ENCODE data around the gene CNNM3. TPM values are rescaled to one million over a fixed set of nuclear protein-coding genes. Genes with fewer than 3 reads are reported as not detected.

Gene CNNM3
- total RNA-seq, 1 donor from 2014 or later, result 28.3 TPM

DNA sequence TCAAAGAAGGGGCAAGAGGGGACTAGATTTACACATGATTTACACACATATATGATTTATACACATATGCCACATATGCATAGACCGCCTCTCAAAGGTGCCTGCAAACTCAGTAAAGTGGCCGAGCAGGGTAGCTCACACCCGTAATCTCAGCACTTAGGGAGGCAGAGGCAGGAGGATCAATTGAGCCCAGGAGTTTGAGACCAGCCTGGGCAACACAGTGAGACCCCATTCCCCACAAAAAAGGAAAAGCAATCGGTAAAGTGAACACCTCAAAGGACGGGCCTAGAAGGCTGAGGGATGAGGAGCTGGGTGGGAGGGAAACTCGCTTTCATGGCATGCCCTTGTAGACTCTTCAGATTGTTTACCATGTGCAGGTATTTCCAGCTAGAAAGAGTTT lies 36.6 kb downstream of the CNNM3 start:
- H3K27ac Mint-ChIP-seq, result no peak overlapping the region
- no peak for DNase-seq (ENCODE audit: extremely low spot score, unreplicated experiment)
- H3K36me3 Mint-ChIP-seq, result peaks cover 13% of the 10 kb centered on the region
- H3K9me3 Mint-ChIP-seq, result no peaks in the 10 kb centered on the region
- peaks cover 14% of the 10 kb centered on the region for H3K4me1 Mint-ChIP-seq (ENCODE audit: unreplicated experiment)
- H3K27me3 Mint-ChIP-seq, result no peaks in the 10 kb centered on the region
- TF ChIP-seq CTCF (conservative IDR thresholded peaks at IDR 0.05), result no peak
- H3K4me3 Mint-ChIP-seq, result no peak overlapping the region

DNA sequence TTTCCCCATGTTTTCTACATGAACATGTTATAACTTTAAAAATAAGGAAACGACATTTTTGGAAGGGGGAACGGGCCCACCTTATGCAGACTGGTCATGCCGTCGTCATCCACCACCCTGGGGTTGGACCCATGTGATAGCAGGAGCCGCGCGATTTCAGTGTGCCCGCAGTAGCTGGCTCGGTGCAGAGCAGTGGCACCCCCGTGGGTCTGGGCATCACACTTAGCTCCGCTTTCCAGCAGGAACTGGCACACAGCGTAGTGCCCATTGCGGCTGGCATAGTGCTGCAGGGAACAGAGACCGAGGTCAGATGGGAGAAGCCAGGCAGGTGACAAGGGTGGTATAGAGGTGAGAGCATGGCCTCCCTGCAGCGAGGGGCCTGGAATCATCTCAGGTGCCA lies 37.3 kb downstream of the CNNM3 start:
- Mint-ChIP-seq H3K4me1 (ENCODE audit: unreplicated experiment) (peaks cover 14% of the 10 kb centered on the region), H3K9me3 (no peaks in the 10 kb centered on the region), H3K4me3 (no peak overlapping the region), H3K27ac (no peak overlapping the region), H3K36me3 (peaks cover 8% of the 10 kb centered on the region), H3K27me3 (no peaks in the 10 kb centered on the region)
- DNase-seq (ENCODE audit: extremely low spot score, unreplicated experiment), result no peak
- no peak for TF ChIP-seq CTCF (conservative IDR thresholded peaks at IDR 0.05)

DNA sequence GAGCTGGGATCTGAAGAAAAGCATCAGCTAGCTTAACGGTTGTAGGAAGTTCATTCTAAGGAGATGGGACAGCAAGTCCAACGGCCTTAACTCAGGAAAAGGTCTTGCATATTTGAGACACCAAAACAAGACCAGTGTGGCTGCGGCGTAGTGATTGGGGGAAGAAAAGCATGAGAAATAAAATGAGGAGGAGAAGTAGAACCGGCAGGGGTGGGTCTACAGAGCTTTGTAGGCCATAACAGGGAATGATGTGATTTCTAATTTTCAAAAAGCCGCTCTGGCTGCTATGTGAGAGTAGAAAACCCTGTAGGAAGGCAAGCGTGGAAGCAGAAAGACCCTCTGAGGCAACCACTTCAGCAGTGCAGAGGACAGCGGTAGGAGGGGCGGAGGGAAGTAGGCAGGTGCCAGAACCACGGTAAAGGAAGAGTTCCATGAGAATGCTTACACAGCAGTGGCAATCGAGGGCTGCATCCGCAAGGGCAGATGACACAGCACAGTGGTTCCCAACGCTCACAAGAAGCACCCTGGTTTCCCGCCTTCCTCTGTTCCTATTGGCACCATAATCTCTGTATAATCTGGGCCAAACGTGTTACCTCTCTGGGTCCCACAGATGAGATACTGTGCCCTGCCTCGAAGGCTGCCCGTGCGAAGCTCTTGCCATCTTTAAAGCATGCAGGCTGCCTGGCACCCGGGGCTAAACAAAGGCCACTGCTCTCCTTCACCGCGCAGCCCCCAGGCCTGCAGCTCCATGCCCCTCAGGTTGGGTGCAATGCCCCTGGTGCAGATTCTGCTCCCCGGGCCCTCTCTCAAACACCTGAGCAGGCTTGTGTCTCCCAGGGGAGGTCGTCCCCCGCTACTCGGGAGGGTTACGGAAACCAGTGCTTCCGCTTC lies 41.0 kb downstream of the CNNM3 start:
- no peak for DNase-seq (ENCODE audit: extremely low spot score, unreplicated experiment)
- TF ChIP-seq CTCF (conservative IDR thresholded peaks at IDR 0.05), result no peak
- H3K4me1 Mint-ChIP-seq (ENCODE audit: unreplicated experiment), result peaks cover 28% of the 10 kb centered on the region
- no peaks in the 10 kb centered on the region for H3K9me3 Mint-ChIP-seq
- H3K36me3 Mint-ChIP-seq, result peaks cover 12% of the 10 kb centered on the region
- H3K4me3 Mint-ChIP-seq, result peak overlapping the region; percentile 91
- H3K27ac Mint-ChIP-seq, result peak overlapping the region; percentile 37
- no peaks in the 10 kb centered on the region for H3K27me3 Mint-ChIP-seq

DNA sequence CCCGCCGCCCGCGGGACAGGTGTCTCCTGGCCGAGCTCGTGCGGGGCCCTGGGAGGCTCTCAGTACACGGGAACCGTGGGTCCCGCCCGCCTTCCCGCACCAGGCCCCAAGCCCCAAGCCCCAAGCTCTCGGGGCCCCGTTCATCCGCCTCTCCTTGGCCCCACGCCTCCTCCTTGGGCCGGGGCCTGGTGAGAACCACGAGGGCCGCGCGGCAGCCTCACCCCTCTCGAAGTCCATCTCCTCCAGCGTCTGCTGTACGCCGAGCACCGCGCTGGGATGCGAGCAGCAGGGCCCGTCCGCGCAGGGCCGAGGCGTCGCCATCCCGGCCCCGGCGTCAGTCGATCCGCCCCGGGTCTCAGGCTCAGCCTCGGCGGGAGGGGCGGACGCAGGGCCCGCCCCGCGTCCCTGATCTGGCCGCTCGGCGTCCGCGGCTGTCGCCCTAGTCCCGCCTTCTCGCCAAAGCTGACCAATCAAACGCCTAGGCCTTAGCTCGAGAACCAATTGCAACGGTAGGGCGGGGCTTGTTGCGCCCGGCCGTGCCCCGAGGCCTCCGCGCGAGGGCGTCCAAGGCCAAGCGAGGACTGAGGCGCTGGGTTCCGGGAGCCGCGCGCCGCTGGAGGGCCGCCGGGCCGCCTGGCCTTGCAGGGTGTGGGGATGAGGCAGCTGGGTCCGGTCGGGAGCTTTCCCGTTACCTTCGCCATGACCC lies 41.8 kb downstream of the CNNM3 start, which contains the start of gene ANKRD39:
ANKRD39 (minus strand) TSS at position 350 of the 706 bp plus-strand sequence; CDS start at position 321, 29 bp downstream.
- TF ChIP-seq CTCF (conservative IDR thresholded peaks at IDR 0.05), result peak; percentile 74
- H3K4me3 Mint-ChIP-seq, result peak within 1 kb of the TSS; percentile 91
- DNase-seq (ENCODE audit: extremely low spot score, unreplicated experiment), result peak; percentile 98
- no peaks in the 10 kb centered on the region for H3K27me3 Mint-ChIP-seq
- peaks cover 11% of the 10 kb centered on the region for H3K36me3 Mint-ChIP-seq
- H3K4me1 Mint-ChIP-seq (ENCODE audit: unreplicated experiment), result peaks cover 28% of the 10 kb centered on the region
- no peaks in the 10 kb centered on the region for H3K9me3 Mint-ChIP-seq
- H3K27ac Mint-ChIP-seq, result peak within 1 kb of the TSS; percentile 76

DNA sequence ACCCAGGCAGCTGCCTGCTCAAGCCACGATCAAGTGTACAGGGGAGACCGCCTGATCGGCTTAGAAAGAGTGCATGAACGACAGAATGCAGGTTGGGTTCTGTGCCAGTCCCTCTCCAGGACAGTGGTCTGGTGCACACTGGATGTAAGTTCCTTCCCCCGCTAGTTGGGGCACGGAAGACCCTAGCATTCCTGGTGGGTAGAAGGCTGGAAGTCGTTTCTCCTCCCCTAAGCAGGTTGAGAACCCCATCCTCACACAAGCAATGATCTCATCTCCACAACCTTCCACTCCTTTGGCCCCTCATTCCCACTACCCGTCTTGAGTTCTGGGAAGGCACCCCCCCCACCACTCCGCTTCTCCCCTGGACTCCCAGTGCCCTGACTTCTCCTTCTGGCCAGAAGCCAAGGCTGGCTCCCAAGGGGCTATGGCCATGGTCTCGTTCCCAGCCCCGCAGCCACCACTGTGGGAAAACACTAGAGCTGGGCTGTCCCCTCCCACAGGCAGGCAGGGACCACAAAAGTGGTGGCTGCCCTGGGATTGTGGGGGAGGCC lies 43.1 kb downstream of the CNNM3 start:
- Mint-ChIP-seq H3K27me3 (no peaks in the 10 kb centered on the region), H3K4me3 (peak overlapping the region; percentile 91), H3K27ac (peak overlapping the region; percentile 76), H3K36me3 (peaks cover 13% of the 10 kb centered on the region), H3K9me3 (no peaks in the 10 kb centered on the region), H3K4me1 (ENCODE audit: unreplicated experiment) (peaks cover 28% of the 10 kb centered on the region)
- no peak for TF ChIP-seq CTCF (conservative IDR thresholded peaks at IDR 0.05)
- DNase-seq (ENCODE audit: extremely low spot score, unreplicated experiment), result peak; percentile 68

All from type B pancreatic cell (in vitro differentiated cells).